SK-N-SH treated with all-trans-retinoic acid at 6 μM for 48 hours (cell line): ENCODE results near the gene C17orf100.

Source experiments
- ATAC-seq: fragments of 200-7000 bp; cut with Tn5 transposase; 3 replicates; pipeline ENCODE4 v1.9.1; 2020; ENCODE audit warnings: mild to moderate bottlenecking, moderate library complexity
- ARNTL ChIP-seq: fragments of 450-650 bp; formaldehyde crosslinking; IDR thresholded peaks from 2 replicates; pipeline ENCODE4 v1.5.0; 2020; ENCODE audit warnings: low read depth, mild to moderate bottlenecking, moderate library complexity, borderline replicate concordance
- BACH2 ChIP-seq: fragments of 250-450 bp; sonication (Bioruptor Pico); IDR thresholded peaks from 2 replicates; pipeline ENCODE4 v1.9.0; 2021; ENCODE audit warnings: mild to moderate bottlenecking, borderline replicate concordance
- CSDC2 ChIP-seq: fragments of 250-450 bp; sonication (Bioruptor Pico); IDR thresholded peaks from 2 replicates; pipeline ENCODE4 v1.5.0; 2020; ENCODE audit warnings: mild to moderate bottlenecking, moderate library complexity
- GLIS3 ChIP-seq: fragments of 250-450 bp; sonication (Bioruptor Pico); IDR thresholded peaks from 2 replicates; pipeline ENCODE4 v1.5.0; 2020; ENCODE audit warnings: mild to moderate bottlenecking, moderate library complexity
- ISL1 ChIP-seq: fragments of 250-450 bp; sonication (Bioruptor Pico); IDR thresholded peaks from 2 replicates; pipeline ENCODE4 v2.1.2; 2022; ENCODE audit warnings: mild to moderate bottlenecking, moderate library complexity
- OSR1 ChIP-seq: fragments of 250-450 bp; sonication (Bioruptor Pico); IDR thresholded peaks from 2 replicates; pipeline ENCODE4 v1.8.0; 2022; ENCODE audit warnings: moderate library complexity, mild to moderate bottlenecking, inconsistent platforms
- PPARA ChIP-seq: fragments of 250-450 bp; sonication (Bioruptor Pico); IDR thresholded peaks from 2 replicates; pipeline ENCODE4 v1.5.0; 2020; ENCODE audit warnings: mild to moderate bottlenecking, borderline replicate concordance
- RARB ChIP-seq: fragments of 250-450 bp; sonication (Bioruptor Pico); IDR thresholded peaks from 2 replicates; pipeline ENCODE4 v1.8.0; 2021; ENCODE audit warnings: mild to moderate bottlenecking, moderate library complexity
- SNAI2 ChIP-seq: fragments of 250-450 bp; sonication (Bioruptor Pico); IDR thresholded peaks from 2 replicates; pipeline ENCODE4 v1.5.0; 2020; ENCODE audit warnings: mild to moderate bottlenecking, moderate library complexity
- TCF4 ChIP-seq: fragments of 250-450 bp; sonication (Bioruptor Pico); IDR thresholded peaks from 2 replicates; pipeline ENCODE4 v1.8.0; 2021; ENCODE audit warnings: mild to moderate bottlenecking, moderate library complexity, borderline replicate concordance
- TOX ChIP-seq: fragments of 250-450 bp; sonication (Bioruptor Pico); IDR thresholded peaks from 2 replicates; pipeline ENCODE4 v1.8.0; 2021; ENCODE audit warnings: mild to moderate bottlenecking, moderate library complexity, borderline replicate concordance
- ZC3H10 ChIP-seq: fragments of 250-450 bp; sonication (Bioruptor Pico); IDR thresholded peaks from 2 replicates; pipeline ENCODE4 v1.5.1; 2021; ENCODE audit warnings: mild to moderate bottlenecking, moderate library complexity
- ZFP3 ChIP-seq: fragments of 250-450 bp; sonication (Bioruptor Pico); IDR thresholded peaks from 2 replicates; pipeline ENCODE4 v1.5.0; 2020; ENCODE audit warnings: mild to moderate bottlenecking, moderate library complexity
- ZFP30 ChIP-seq: fragments of 450-650 bp; formaldehyde crosslinking; IDR thresholded peaks from 2 replicates; pipeline ENCODE4 v1.5.0; 2022; ENCODE audit warnings: mild to moderate bottlenecking, moderate library complexity
- ZNF565 ChIP-seq: fragments of 450-650 bp; formaldehyde crosslinking; conservative IDR thresholded peaks from 2 replicates; pipeline ENCODE4 v1.5.0; 2020; ENCODE audit warnings: low read depth, mild to moderate bottlenecking, moderate library complexity
- ZNF8 ChIP-seq: fragments of 450-650 bp; formaldehyde crosslinking; IDR thresholded peaks from 2 replicates; pipeline ENCODE4 v1.5.0; 2020; ENCODE audit warnings: mild to moderate bottlenecking, moderate library complexity
- TF ChIP-seq, protein P1 (sequence below): fragments of 250-450 bp; sonication (Bioruptor Pico); IDR thresholded peaks from 2 replicates; pipeline ENCODE4 v1.8.0; 2020; ENCODE audit warnings: mild to moderate bottlenecking, moderate library complexity, borderline replicate concordance
- TF ChIP-seq, protein P2 (sequence below): fragments of 250-450 bp; sonication (Bioruptor Pico); IDR thresholded peaks from 2 replicates; pipeline ENCODE4 v1.5.0; 2020; ENCODE audit warnings: mild to moderate bottlenecking, moderate library complexity
- TF ChIP-seq, protein P3 (sequence below): fragments of 250-450 bp; sonication (Bioruptor Pico); IDR thresholded peaks from 2 replicates; pipeline ENCODE4 v1.8.0; 2021; ENCODE audit warnings: low read depth, mild to moderate bottlenecking, moderate library complexity, borderline replicate concordance
- TF ChIP-seq, protein P4 (sequence below): fragments of 250-450 bp; sonication (Bioruptor Pico); IDR thresholded peaks from 2 replicates; pipeline ENCODE4 v1.5.1; 2020; ENCODE audit warnings: low read depth, mild to moderate bottlenecking, moderate library complexity

Gene C17orf100

DNA sequence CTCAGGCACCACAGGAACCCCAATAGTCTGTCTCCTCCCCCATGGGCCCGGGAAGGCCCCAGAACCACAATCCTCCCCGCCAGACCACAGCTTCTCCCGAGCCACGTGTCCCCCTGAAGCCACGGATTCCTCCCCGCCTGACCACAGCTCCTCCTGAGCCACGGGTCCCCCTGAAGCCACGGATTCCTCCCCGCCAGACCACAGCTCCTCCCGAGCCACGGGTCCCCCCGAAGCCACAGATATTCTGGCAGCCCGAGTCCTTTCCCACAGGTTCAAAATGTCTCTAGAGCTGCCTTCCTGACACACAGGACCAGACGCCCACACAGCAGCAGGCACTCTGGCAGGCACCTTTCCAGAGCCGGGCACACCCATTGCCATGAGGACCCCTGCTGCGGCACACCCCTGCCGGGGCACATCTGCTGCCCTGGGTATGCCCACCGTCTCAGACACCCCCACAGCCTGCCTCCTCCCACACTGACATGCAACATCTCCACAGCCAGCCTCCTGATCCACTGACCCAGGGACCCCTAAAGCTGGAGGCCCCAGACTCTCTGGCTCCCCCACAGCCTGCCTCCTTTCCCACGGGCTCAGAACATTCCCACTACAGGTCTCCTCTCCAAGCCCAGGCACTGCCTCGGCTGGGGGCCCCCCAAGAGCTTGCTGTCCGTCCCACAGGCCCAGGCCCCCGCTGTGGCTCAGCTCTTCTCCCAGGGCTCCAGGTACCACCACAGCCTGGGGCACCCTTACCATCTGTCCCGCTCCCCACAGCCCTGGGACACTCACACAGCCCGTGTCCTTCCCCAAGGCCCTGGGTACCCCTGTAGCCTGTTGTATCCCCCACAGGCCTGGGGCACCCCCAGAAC lies 13.3 kb upstream of the C17orf100 start:
- no peak for ATAC-seq
- TF ChIP-seq BACH2, result no peak
- TF ChIP-seq ZFP3, result no peak
- TF ChIP-seq ZNF565, result no peak
- TF ChIP-seq, protein P1, sequence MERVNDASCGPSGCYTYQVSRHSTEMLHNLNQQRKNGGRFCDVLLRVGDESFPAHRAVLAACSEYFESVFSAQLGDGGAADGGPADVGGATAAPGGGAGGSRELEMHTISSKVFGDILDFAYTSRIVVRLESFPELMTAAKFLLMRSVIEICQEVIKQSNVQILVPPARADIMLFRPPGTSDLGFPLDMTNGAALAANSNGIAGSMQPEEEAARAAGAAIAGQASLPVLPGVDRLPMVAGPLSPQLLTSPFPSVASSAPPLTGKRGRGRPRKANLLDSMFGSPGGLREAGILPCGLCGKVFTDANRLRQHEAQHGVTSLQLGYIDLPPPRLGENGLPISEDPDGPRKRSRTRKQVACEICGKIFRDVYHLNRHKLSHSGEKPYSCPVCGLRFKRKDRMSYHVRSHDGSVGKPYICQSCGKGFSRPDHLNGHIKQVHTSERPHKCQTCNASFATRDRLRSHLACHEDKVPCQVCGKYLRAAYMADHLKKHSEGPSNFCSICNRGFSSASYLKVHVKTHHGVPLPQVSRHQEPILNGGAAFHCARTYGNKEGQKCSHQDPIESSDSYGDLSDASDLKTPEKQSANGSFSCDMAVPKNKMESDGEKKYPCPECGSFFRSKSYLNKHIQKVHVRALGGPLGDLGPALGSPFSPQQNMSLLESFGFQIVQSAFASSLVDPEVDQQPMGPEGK (CRISPR knock-in tag), result no peak
- TF ChIP-seq GLIS3 (CRISPR knock-in tag), result no peak
- no peak for TF ChIP-seq PPARA (CRISPR knock-in tag)
- TF ChIP-seq ARNTL (CRISPR knock-in tag), result no peak
- no peak for TF ChIP-seq CSDC2 (CRISPR knock-in tag)

DNA sequence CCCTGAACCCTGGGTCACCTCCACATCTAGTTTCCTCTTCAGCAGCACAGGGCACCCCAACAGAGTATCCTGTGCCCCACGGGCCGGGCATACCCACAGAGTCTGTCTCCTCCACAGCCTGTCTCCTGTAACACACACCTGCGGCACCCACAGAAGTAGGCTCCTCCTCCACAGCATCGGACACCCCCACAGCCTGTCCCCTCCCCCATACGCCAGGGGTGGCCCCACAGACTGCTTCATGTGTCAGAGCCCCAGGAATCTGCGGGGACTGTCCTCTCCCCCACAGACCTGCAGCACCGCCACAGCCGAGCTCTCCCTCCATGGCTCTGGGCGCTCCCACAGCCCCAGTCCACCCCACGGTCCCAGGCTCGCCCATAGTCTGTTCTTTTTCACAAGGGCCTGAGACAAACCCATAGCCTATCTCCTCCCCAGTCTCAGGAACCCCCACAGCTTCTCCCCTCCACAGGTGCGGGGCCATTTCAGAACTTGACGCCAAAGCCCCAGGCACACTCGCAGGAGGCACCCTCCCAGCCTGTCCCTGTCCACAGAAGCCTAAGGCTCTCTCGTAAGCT lies 12.5 kb upstream of the C17orf100 start:
- ATAC-seq, result no peak
- TF ChIP-seq OSR1 (CRISPR knock-in tag) (no peak), SNAI2 (no peak), ZNF8 (CRISPR knock-in tag) (no peak), GLIS3 (CRISPR knock-in tag) (no peak), TOX (CRISPR knock-in tag) (no peak), TCF4 (no peak), PPARA (CRISPR knock-in tag) (no peak), BACH2 (no peak), RARB (CRISPR knock-in tag) (no peak), ZC3H10 (CRISPR knock-in tag) (no peak), ZFP30 (CRISPR knock-in tag) (no peak), ZNF565 (no peak), ARNTL (CRISPR knock-in tag) (no peak), ISL1 (CRISPR knock-in tag) (no peak)
- TF ChIP-seq, protein P2, sequence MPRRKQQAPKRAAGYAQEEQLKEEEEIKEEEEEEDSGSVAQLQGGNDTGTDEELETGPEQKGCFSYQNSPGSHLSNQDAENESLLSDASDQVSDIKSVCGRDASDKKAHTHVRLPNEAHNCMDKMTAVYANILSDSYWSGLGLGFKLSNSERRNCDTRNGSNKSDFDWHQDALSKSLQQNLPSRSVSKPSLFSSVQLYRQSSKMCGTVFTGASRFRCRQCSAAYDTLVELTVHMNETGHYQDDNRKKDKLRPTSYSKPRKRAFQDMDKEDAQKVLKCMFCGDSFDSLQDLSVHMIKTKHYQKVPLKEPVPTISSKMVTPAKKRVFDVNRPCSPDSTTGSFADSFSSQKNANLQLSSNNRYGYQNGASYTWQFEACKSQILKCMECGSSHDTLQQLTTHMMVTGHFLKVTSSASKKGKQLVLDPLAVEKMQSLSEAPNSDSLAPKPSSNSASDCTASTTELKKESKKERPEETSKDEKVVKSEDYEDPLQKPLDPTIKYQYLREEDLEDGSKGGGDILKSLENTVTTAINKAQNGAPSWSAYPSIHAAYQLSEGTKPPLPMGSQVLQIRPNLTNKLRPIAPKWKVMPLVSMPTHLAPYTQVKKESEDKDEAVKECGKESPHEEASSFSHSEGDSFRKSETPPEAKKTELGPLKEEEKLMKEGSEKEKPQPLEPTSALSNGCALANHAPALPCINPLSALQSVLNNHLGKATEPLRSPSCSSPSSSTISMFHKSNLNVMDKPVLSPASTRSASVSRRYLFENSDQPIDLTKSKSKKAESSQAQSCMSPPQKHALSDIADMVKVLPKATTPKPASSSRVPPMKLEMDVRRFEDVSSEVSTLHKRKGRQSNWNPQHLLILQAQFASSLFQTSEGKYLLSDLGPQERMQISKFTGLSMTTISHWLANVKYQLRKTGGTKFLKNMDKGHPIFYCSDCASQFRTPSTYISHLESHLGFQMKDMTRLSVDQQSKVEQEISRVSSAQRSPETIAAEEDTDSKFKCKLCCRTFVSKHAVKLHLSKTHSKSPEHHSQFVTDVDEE (CRISPR knock-in tag), result no peak
- TF ChIP-seq, protein P3, sequence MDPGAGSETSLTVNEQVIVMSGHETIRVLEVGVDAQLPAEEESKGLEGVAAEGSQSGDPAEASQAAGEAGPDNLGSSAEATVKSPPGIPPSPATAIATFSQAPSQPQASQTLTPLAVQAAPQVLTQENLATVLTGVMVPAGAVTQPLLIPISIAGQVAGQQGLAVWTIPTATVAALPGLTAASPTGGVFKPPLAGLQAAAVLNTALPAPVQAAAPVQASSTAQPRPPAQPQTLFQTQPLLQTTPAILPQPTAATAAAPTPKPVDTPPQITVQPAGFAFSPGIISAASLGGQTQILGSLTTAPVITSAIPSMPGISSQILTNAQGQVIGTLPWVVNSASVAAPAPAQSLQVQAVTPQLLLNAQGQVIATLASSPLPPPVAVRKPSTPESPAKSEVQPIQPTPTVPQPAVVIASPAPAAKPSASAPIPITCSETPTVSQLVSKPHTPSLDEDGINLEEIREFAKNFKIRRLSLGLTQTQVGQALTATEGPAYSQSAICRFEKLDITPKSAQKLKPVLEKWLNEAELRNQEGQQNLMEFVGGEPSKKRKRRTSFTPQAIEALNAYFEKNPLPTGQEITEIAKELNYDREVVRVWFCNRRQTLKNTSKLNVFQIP (CRISPR knock-in tag), result no peak
- TF ChIP-seq, protein P4, sequence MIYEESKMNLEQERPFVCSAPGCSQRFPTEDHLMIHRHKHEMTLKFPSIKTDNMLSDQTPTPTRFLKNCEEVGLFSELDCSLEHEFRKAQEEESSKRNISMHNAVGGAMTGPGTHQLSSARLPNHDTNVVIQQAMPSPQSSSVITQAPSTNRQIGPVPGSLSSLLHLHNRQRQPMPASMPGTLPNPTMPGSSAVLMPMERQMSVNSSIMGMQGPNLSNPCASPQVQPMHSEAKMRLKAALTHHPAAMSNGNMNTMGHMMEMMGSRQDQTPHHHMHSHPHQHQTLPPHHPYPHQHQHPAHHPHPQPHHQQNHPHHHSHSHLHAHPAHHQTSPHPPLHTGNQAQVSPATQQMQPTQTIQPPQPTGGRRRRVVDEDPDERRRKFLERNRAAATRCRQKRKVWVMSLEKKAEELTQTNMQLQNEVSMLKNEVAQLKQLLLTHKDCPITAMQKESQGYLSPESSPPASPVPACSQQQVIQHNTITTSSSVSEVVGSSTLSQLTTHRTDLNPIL (CRISPR knock-in tag), result no peak
- TF ChIP-seq, protein P1 (CRISPR knock-in tag), result no peak
